Measurements from ENCODE around the gene ZNF611.
"Not testable (repeated sequence)": the region's sequence is repeated elsewhere in the genome, so short reads cannot be mapped to it uniquely, and the experiment has no call there.

GRCh38 chr19:52694281-52694680, 40.6 kb downstream of the ZNF611 start:
- TF ChIP-seq PREB (CRISPR knock-in tag; IDR thresholded peaks at IDR 0.05; ENCODE audit: borderline replicate concordance); IRF1 (CRISPR knock-in tag; IDR thresholded peaks at IDR 0.05); CTCF (IDR thresholded peaks at IDR 0.05); PRRX2 (CRISPR knock-in tag; IDR thresholded peaks at IDR 0.05); FOXJ3 (CRISPR knock-in tag; IDR thresholded peaks at IDR 0.05; ENCODE audit: borderline replicate concordance); SP1 (CRISPR knock-in tag; conservative IDR thresholded peaks at IDR 0.05); AFF4 (CRISPR knock-in tag; IDR thresholded peaks at IDR 0.05; ENCODE audit: borderline replicate concordance); SMAD3 (CRISPR knock-in tag; IDR thresholded peaks at IDR 0.05; ENCODE audit: borderline replicate concordance): not testable (repeated sequence)

All from WTC11 (cell line).